B cell (primary cell): Measurements from ENCODE around the gene MEGF11. TPM values are rescaled to one million over a fixed set of nuclear protein-coding genes. Genes with fewer than 3 reads are reported as not detected.

Experiments
- ATAC-seq: fragments of 200-7000 bp; cut with Tn5 transposase; one replicate; pipeline ENCODE4 v1.10.0; 2021; ENCODE audit warnings: low read depth, mild to moderate bottlenecking, moderate number of reproducible peaks, moderate library complexity
- CTCF ChIA-PET: fragments of 350-600 bp; sonication (Branson Sonifier 250); formaldehyde crosslinking; loops from one replicate; lab custom pipeline; 2021; ENCODE audit warnings: antibody characterized with exemption, inconsistent platforms; lab: Charles Lee
- POLR2A ChIA-PET: fragments of 350-600 bp; sonication (Branson Sonifier 250); formaldehyde crosslinking; loops from one replicate; lab custom pipeline; 2021; ENCODE audit warnings: antibody characterized with exemption; lab: Charles Lee
- DNase-seq: peaks from one replicate; pipeline ENCODE4 v3.0.0; 2013
- H2AFZ ChIP-seq: 2 replicates; pipeline ENCODE4 v1.6.1; 2012; ENCODE audit warnings: mild to moderate bottlenecking, low read depth, low read length; ENCODE audit not compliant: insufficient read depth, poor library complexity, severe bottlenecking
- H3K27ac ChIP-seq, 2 donors: 1 replicate in 1 of 2; 2 replicates in 1 of 2; pipeline ENCODE4 v1.5.1; 2012 to 2013; ENCODE audit warnings: low read length in 2 of 2, mild to moderate bottlenecking in 2 of 2, moderate library complexity in 1 of 2
- H3K27me3 ChIP-seq, 4 experiments: fragments of 200-600 bp in 1 of 4; sonication (generic) in 1 of 4; replicated peaks in 1 of 4; 1 replicate in 2 of 4; 2 replicates in 2 of 4; pipeline versions ENCODE4 v1.6.1 to v1.7.0; 2013 to 2016; ENCODE audit warnings: low read length in 3 of 4, mild to moderate bottlenecking in 2 of 4, mixed read lengths in 1 of 4, moderate library complexity in 1 of 4; ENCODE audit not compliant: insufficient read depth in 4 of 4, control insufficient read depth in 3 of 4; ENCODE audit errors: control extremely low read depth in 1 of 4
- H3K36me3 ChIP-seq, 2 experiments: replicated peaks in 1 of 2; 1 replicate in 1 of 2; 2 replicates in 1 of 2; pipeline versions ENCODE4 v1.6.1 to v1.7.1; 2013; ENCODE audit warnings: low read length in 1 of 2; ENCODE audit not compliant: insufficient read depth in 2 of 2, control insufficient read depth in 1 of 2; ENCODE audit errors: control extremely low read depth in 1 of 2, extremely low read depth in 1 of 2
- H3K4me1 ChIP-seq, 2 donors: fragments of 200-600 bp in 1 of 2; sonication (generic) in 1 of 2; 1 replicate in 1 of 2; 2 replicates in 1 of 2; pipeline versions ENCODE4 v1.5.1 to v1.6.1; 2013 to 2017; ENCODE audit warnings: low read length in 2 of 2; ENCODE audit not compliant: control insufficient read depth in 2 of 2, insufficient read depth in 2 of 2
- H3K4me2 ChIP-seq: replicated peaks from 2 replicates; pipeline ENCODE3; 2012; ENCODE audit warnings: mild to moderate bottlenecking, low read depth, low read length; ENCODE audit not compliant: poor library complexity, severe bottlenecking
- H3K4me3 ChIP-seq, 5 experiments: fragments of 200-600 bp in 1 of 5; sonication (generic) in 1 of 5; 1 replicate in 3 of 5; 2 replicates in 2 of 5; pipeline versions ENCODE4 v1.5.1 to v1.7.0; 2011 to 2016; ENCODE audit warnings: low read length in 4 of 5, mild to moderate bottlenecking in 4 of 5, low read depth in 2 of 5, control low read depth in 1 of 5, moderate library complexity in 1 of 5; ENCODE audit not compliant: insufficient read depth in 1 of 5; ENCODE audit errors: control extremely low read depth in 1 of 5, extremely low read depth in 1 of 5
- H3K79me2 ChIP-seq: fragments of 200-600 bp; sonication (generic); one replicate; pipeline ENCODE4 v1.6.0; 2016; ENCODE audit warnings: low read length; ENCODE audit not compliant: control insufficient read depth, insufficient read depth
- H3K9ac ChIP-seq: fragments of 200-600 bp; sonication (generic); 2 replicates; pipeline ENCODE4 v1.6.1; 2017; ENCODE audit warnings: mild to moderate bottlenecking, low read length, moderate library complexity
- H3K9me3 ChIP-seq, 3 donors: one replicate each; pipeline versions ENCODE4 v1.6.1 to v1.7.1; 2013; ENCODE audit warnings: low read length in 2 of 3; ENCODE audit not compliant: control insufficient read depth in 2 of 3, insufficient read depth in 1 of 3; ENCODE audit errors: control extremely low read depth in 1 of 3
- H4K20me1 ChIP-seq: 2 replicates; pipeline ENCODE4 v1.6.0; 2012; ENCODE audit warnings: mild to moderate bottlenecking, low read length; ENCODE audit not compliant: insufficient read depth, control insufficient read depth, poor library complexity, severe bottlenecking
- H3K27ac Mint-ChIP-seq: one replicate; pipeline ENCODE4 v1.8.0; 2021; ENCODE audit warnings: mixed read lengths
- H3K27me3 Mint-ChIP-seq: one replicate; pipeline ENCODE4 v1.8.0; 2021; ENCODE audit warnings: mixed read lengths
- H3K4me1 Mint-ChIP-seq: one replicate; pipeline ENCODE4 v1.8.0; 2021; ENCODE audit warnings: mixed read lengths
- H3K4me3 Mint-ChIP-seq: one replicate; pipeline ENCODE4 v1.8.0; 2021; ENCODE audit warnings: mixed read lengths
- H3K9me3 Mint-ChIP-seq: one replicate; pipeline ENCODE4 v1.8.0; 2022; ENCODE audit warnings: mixed read lengths; ENCODE audit not compliant: insufficient read depth
- CTCF ChIP-seq: fragments of 200-600 bp; IDR thresholded peaks from one replicate; pipeline ENCODE4 v1.8.0; 2022; ENCODE audit warnings: antibody characterized with exemption, mild to moderate bottlenecking
- EZH2 ChIP-seq: IDR thresholded peaks from 2 replicates; pipeline ENCODE4 v1.6.1; 2012; ENCODE audit warnings: borderline replicate concordance, low read depth, mild to moderate bottlenecking, moderate library complexity, low read length; ENCODE audit not compliant: insufficient read depth, poor library complexity, severe bottlenecking
- WGBS: methylation state at CpG from one replicate; pipeline ENCODE4 v1.1.5; 2013; ENCODE audit warnings: missing lambda C conversion rate; ENCODE audit not compliant: insufficient coverage; 5-methylcytosine and 5-hydroxymethylcytosine counted together
- intact Hi-C: fragments of 100-400 bp; cut with micrococcal nuclease; formaldehyde crosslinking; loops from one replicate; pipeline ENCODE4 v1.10.0; 2022
- polyA plus RNA-seq: library from polyadenylated mRNA; depleted of rRNA; stranded (reverse); fragments of >200 nt; gene quantifications from 2 replicates; pipeline ENCODE4 v1.2.3, GENCODE V29; 2012
- total RNA-seq, 2 donors: library from RNA; stranded (reverse); fragments of 120-200 nt in 1 of 2; gene quantifications; 1 replicate in 1 of 2; 2 replicates in 1 of 2; pipeline versions ENCODE4 v1.2.3 to v1.2.4, GENCODE V29; 2013 to 2022

Gene MEGF11
- total and polyA plus RNA-seq, 2 donors (not counting 1 experiment from before 2014, with no cell fraction given): 0.04 to 0.34 TPM

GRCh38 chr15:66111363-66111762 is 142.2 kb downstream of the MEGF11 start:
- WGBS: no CpG with 5 or more reads among the region's 3 CpGs
- no peak for ATAC-seq
- H3K36me3 ChIP-seq: no peaks in the 10 kb centered on the region
- Mint-ChIP-seq H3K4me3 (no peak overlapping the region), H3K4me1 (peaks cover 3% of the 10 kb centered on the region), H3K27ac (no peak overlapping the region), H3K27me3 (peaks cover 46% of the 10 kb centered on the region), H3K9me3 (no peaks in the 10 kb centered on the region)
- H3K9ac ChIP-seq: no peak overlapping the region
- H3K4me2 ChIP-seq: no peak overlapping the region
- H3K4me3 ChIP-seq: no peak overlapping the region
- ChIA-PET CTCF (no interaction called here), POLR2A (no interaction called here)
- peaks cover 0 to 3% of the 10 kb centered on the region in 2 donors for H3K4me1 ChIP-seq
- intact Hi-C loops: no loop called here
- H3K27ac ChIP-seq: no peak overlapping the region
- no peak for DNase-seq
- H3K79me2 ChIP-seq: no peaks in the 10 kb centered on the region
- no peaks in the 10 kb centered on the region for H4K20me1 ChIP-seq
- peaks cover 0 to 9% (median 2%) of the 10 kb centered on the region in 4 experiments for H3K27me3 ChIP-seq
- no peaks in the 10 kb centered on the region for H3K9me3 ChIP-seq
- H2AFZ ChIP-seq: no peak overlapping the region
- TF ChIP-seq CTCF (no peak), EZH2 (no peak)

GRCh38 chr15:66110864-66111263 is 142.7 kb downstream of the MEGF11 start:
- ChIA-PET CTCF (no interaction called here), POLR2A (no interaction called here)
- no peaks in the 10 kb centered on the region for H3K9me3 Mint-ChIP-seq
- no peaks in the 10 kb centered on the region for H3K79me2 ChIP-seq
- no peak overlapping the region for H3K4me3 Mint-ChIP-seq
- H3K36me3 ChIP-seq: no peaks in the 10 kb centered on the region
- peaks cover 43% of the 10 kb centered on the region for H3K27me3 Mint-ChIP-seq
- H3K4me1 Mint-ChIP-seq: peaks cover 3% of the 10 kb centered on the region
- peaks cover 0 to 9% (median 3%) of the 10 kb centered on the region in 4 experiments for H3K27me3 ChIP-seq
- H2AFZ ChIP-seq: no peak overlapping the region
- no peak for DNase-seq
- TF ChIP-seq EZH2: no peak
- TF ChIP-seq CTCF: no peak
- H3K4me2 ChIP-seq: no peak overlapping the region
- peaks cover 0 to 3% of the 10 kb centered on the region in 2 donors for H3K4me1 ChIP-seq
- no peak overlapping the region for H3K27ac Mint-ChIP-seq
- intact Hi-C loops: no loop called here
- H3K9ac ChIP-seq: no peak overlapping the region
- H3K9me3 ChIP-seq: no peaks in the 10 kb centered on the region
- no peaks in the 10 kb centered on the region for H4K20me1 ChIP-seq
- 92% methylated on average over 2 of the region's 4 CpGs for WGBS
- H3K4me3 ChIP-seq: no peak overlapping the region
- H3K27ac ChIP-seq: no peak overlapping the region
- ATAC-seq: no peak
